ENCODE data around the gene RAMACL. TPM values are rescaled to one million over a fixed set of nuclear protein-coding genes. Genes with fewer than 3 reads are reported as not detected.
A peak's percentile ranks its signal among the peaks of the same experiment; 100 is the strongest.
"Not testable (repeated sequence)": the region's sequence is repeated elsewhere in the genome, so short reads cannot be mapped to it uniquely, and the experiment has no call there.

Gene RAMACL
- polyA plus RNA-seq, 3 donors: 0.08 to 0.22 (median 0.18) TPM

- no peak overlapping the region for H3K27ac ChIP-seq (ENCODE audit: low read depth, low read length)
These were observed 3.1 kb downstream of the RAMACL start for GRCh38 chr6:166583230-166583965.

GRCh38 chr6:166582258-166582657, 4.2 kb downstream of the RAMACL start:
- 83 to 90% (median 87%) methylated on average over 6 of the region's 6 CpGs for WGBS, 3 donors
- no peak overlapping the region for H3K27ac ChIP-seq (ENCODE audit: low read depth, low read length)

More at GRCh38 chr6:166583230-166583965, 3.1 kb downstream of the RAMACL start:
- 74 to 90% (median 75%) methylated on average over 15 of the region's 15 CpGs for WGBS, 3 donors

GRCh38 chr6:166581801-166582200, 4.7 kb downstream of the RAMACL start:
- WGBS, 3 donors: 97 to 98% (median 97%) methylated on average over 8 of the region's 8 CpGs

GRCh38 chr6:166581091-166581511, 5.4 kb downstream of the RAMACL start:
- WGBS, 3 donors: 91 to 98% (median 93%) methylated on average over 11 of the region's 11 CpGs
- no peak overlapping the region for H3K27ac ChIP-seq (ENCODE audit: low read depth, low read length)

More at GRCh38 chr6:166581801-166582200, 4.7 kb downstream of the RAMACL start:
- not testable (repeated sequence) for H3K27ac ChIP-seq (ENCODE audit: low read depth, low read length)

GRCh38 chr6:166580076-166581050, 6.1 kb downstream of the RAMACL start:
- WGBS, 3 donors: 87 to 92% (median 88%) methylated on average over 17 of the region's 17 CpGs
- H3K27ac ChIP-seq (ENCODE audit: low read depth, low read length): no peak overlapping the region

- 71 to 78% (median 74%) methylated on average over 9 of the region's 9 CpGs for WGBS, 3 donors
- no peak overlapping the region for H3K27ac ChIP-seq (ENCODE audit: low read depth, low read length)
These were observed 7.1 kb downstream of the RAMACL start for GRCh38 chr6:166579237-166579850.

- H3K27ac ChIP-seq (ENCODE audit: low read depth, low read length): no peak overlapping the region
- 89 to 97% (median 91%) methylated on average over 15 of the region's 15 CpGs for WGBS, 3 donors
These were observed 7.8 kb downstream of the RAMACL start for GRCh38 chr6:166578536-166579236.

- no peak overlapping the region for H3K27ac ChIP-seq (ENCODE audit: low read depth, low read length)
These were observed 11.3 kb downstream of the RAMACL start for GRCh38 chr6:166575205-166575604.

GRCh38 chr6:166573511-166574216, 12.8 kb downstream of the RAMACL start:
- H3K27ac ChIP-seq (ENCODE audit: low read depth, low read length): no peak overlapping the region
- 80 to 86% (median 85%) methylated on average over 18 of the region's 18 CpGs for WGBS, 3 donors

More at GRCh38 chr6:166575205-166575604, 11.3 kb downstream of the RAMACL start:
- 57 to 82% (median 73%) methylated on average over 11 of the region's 11 CpGs for WGBS, 3 donors

- H3K27ac ChIP-seq (ENCODE audit: low read depth, low read length): peak overlapping the region; percentile 26
- WGBS, 3 donors: 70 to 79% (median 72%) methylated on average over 18 of the region's 18 CpGs
These were observed 13.9 kb downstream of the RAMACL start for GRCh38 chr6:166572370-166573261.

- no peak overlapping the region for H3K27ac ChIP-seq (ENCODE audit: low read depth, low read length)
- 92 to 93% (median 93%) methylated on average over 22 of the region's 22 CpGs for WGBS, 3 donors
These were observed 15.4 kb downstream of the RAMACL start for GRCh38 chr6:166570929-166571713.

- no peak overlapping the region for H3K27ac ChIP-seq (ENCODE audit: low read depth, low read length)
- WGBS, 3 donors: 89 to 95% (median 94%) methylated on average over 13 of the region's 13 CpGs
These were observed 17.3 kb downstream of the RAMACL start for GRCh38 chr6:166569206-166569605.

- H3K27ac ChIP-seq (ENCODE audit: low read depth, low read length): no peak overlapping the region
- WGBS, 3 donors: 81 to 84% (median 81%) methylated on average over 8 of the region's 8 CpGs
These were observed 18.7 kb downstream of the RAMACL start for GRCh38 chr6:166567813-166568212.

- WGBS, 3 donors: 73 to 89% (median 80%) methylated on average over 8 of the region's 8 CpGs
- no peak overlapping the region for H3K27ac ChIP-seq (ENCODE audit: low read depth, low read length)
These were observed 19.4 kb downstream of the RAMACL start for GRCh38 chr6:166567107-166567506.

- 92 to 96% (median 95%) methylated on average over 12 of the region's 12 CpGs for WGBS, 3 donors
- no peak overlapping the region for H3K27ac ChIP-seq (ENCODE audit: low read depth, low read length)
These were observed 20.2 kb downstream of the RAMACL start for GRCh38 chr6:166566026-166567011.
